Trophoblast cell (in vitro differentiated cells and primary cell): ENCODE measurements around the gene DPH6.

ENCODE experiments used
- DNase-seq, 2 donors: peaks; one replicate each; pipeline ENCODE4 v3.0.0-alpha.2; 2016
- H2AFZ ChIP-seq: 2 replicates; pipeline ENCODE4 v1.6.1; 2013; ENCODE audit warnings: low read length, moderate library complexity, mild to moderate bottlenecking; ENCODE audit not compliant: insufficient read depth, poor library complexity
- H2AK5ac ChIP-seq: 2 replicates; pipeline ENCODE4 v1.6.1; 2013; ENCODE audit warnings: mild to moderate bottlenecking, low read length
- H2BK120ac ChIP-seq: 2 replicates; pipeline ENCODE4 v1.6.1; 2013; ENCODE audit warnings: low read length, mild to moderate bottlenecking, moderate library complexity; ENCODE audit not compliant: insufficient read depth, poor library complexity
- H2BK12ac ChIP-seq: 2 replicates; pipeline ENCODE4 v1.6.1; 2013; ENCODE audit warnings: mild to moderate bottlenecking, low read length, moderate library complexity
- H2BK5ac ChIP-seq: 2 replicates; pipeline ENCODE4 v1.6.1; 2013; ENCODE audit warnings: low read length, low read depth, moderate library complexity, mild to moderate bottlenecking; ENCODE audit not compliant: poor library complexity
- H3K14ac ChIP-seq: 2 replicates; pipeline ENCODE4 v1.6.1; 2013; ENCODE audit warnings: mild to moderate bottlenecking, low read length
- H3K18ac ChIP-seq: 2 replicates; pipeline ENCODE4 v1.6.1; 2013; ENCODE audit warnings: mild to moderate bottlenecking, low read length
- H3K23ac ChIP-seq: 2 replicates; pipeline ENCODE4 v1.6.1; 2013; ENCODE audit warnings: low read length
- H3K27ac ChIP-seq: 2 replicates; pipeline ENCODE4 v1.5.1; 2013; ENCODE audit warnings: low read depth, mild to moderate bottlenecking, inconsistent platforms, low read length, moderate library complexity
- H3K27me3 ChIP-seq: 2 replicates; pipeline ENCODE4 v1.6.1; 2013; ENCODE audit warnings: inconsistent platforms, mild to moderate bottlenecking, low read length, moderate library complexity; ENCODE audit not compliant: insufficient read depth
- H3K36me3 ChIP-seq, 2 experiments: 1 replicate in 1 of 2; 2 replicates in 1 of 2; pipeline ENCODE4 v1.6.1; 2013; ENCODE audit warnings: low read length in 2 of 2, mild to moderate bottlenecking in 2 of 2, moderate library complexity in 1 of 2; ENCODE audit not compliant: insufficient read depth in 2 of 2, control insufficient read depth in 1 of 2
- H3K4ac ChIP-seq: 2 replicates; pipeline ENCODE4 v1.6.1; 2013; ENCODE audit warnings: low read depth, mild to moderate bottlenecking, low read length, moderate library complexity
- H3K4me1 ChIP-seq, 2 experiments: 1 replicate in 1 of 2; 2 replicates in 1 of 2; pipeline ENCODE4 v1.6.1; 2013; ENCODE audit warnings: low read length in 2 of 2, mild to moderate bottlenecking in 2 of 2, moderate library complexity in 1 of 2; ENCODE audit not compliant: insufficient read depth in 2 of 2, control insufficient read depth in 1 of 2
- H3K4me2 ChIP-seq: 2 replicates; pipeline ENCODE4 v1.6.1; 2013; ENCODE audit warnings: inconsistent platforms, mild to moderate bottlenecking, low read length, moderate library complexity
- H3K4me3 ChIP-seq: 2 replicates; pipeline ENCODE4 v1.5.1; 2013; ENCODE audit warnings: mild to moderate bottlenecking, low read depth, low read length, inconsistent platforms
- H3K79me1 ChIP-seq: one replicate; pipeline ENCODE4 v1.6.1; 2013; ENCODE audit warnings: low read length
- H3K79me2 ChIP-seq: 2 replicates; pipeline ENCODE4 v1.6.1; 2013; ENCODE audit warnings: low read length, mild to moderate bottlenecking; ENCODE audit not compliant: control insufficient read depth, insufficient read depth, poor library complexity
- H3K9ac ChIP-seq: 2 replicates; pipeline ENCODE4 v1.6.1; 2013; ENCODE audit warnings: mild to moderate bottlenecking, low read length
- H3K9me3 ChIP-seq: 2 replicates; pipeline ENCODE4 v1.6.1; 2013; ENCODE audit warnings: low read depth, mild to moderate bottlenecking, control low read depth, inconsistent platforms, low read length; ENCODE audit not compliant: insufficient read depth
- H4K12ac ChIP-seq: 2 replicates; pipeline ENCODE4 v1.6.1; 2013; ENCODE audit warnings: low read depth, mild to moderate bottlenecking, low read length, moderate library complexity
- H4K8ac ChIP-seq: 2 replicates; pipeline ENCODE4 v1.6.1; 2013; ENCODE audit warnings: low read depth, mild to moderate bottlenecking, low read length, moderate library complexity
- H4K91ac ChIP-seq: one replicate; pipeline ENCODE4 v1.6.1; 2013; ENCODE audit warnings: low read depth, mild to moderate bottlenecking, low read length, moderate library complexity
- WGBS: extraction: QIAGEN DNeasy Blood & Tissue Kit; methylation state at CpG from one replicate; pipeline ENCODE4 v1.1.7; 2013; ENCODE audit warnings: missing lambda C conversion rate; ENCODE audit not compliant: insufficient read length, insufficient coverage; ENCODE audit errors: extremely low coverage; 5-methylcytosine and 5-hydroxymethylcytosine counted together

DPH6 gene

GRCh38 chr15:35410775-35411174, 135.2 kb downstream of the DPH6 start:
- H3K4ac ChIP-seq, result no peak overlapping the region
- WGBS, result no CpG with 5 or more reads among the region's 1 CpG
- no peak overlapping the region for H3K27ac ChIP-seq

GRCh38 chr15:35399901-35400300, 146.1 kb downstream of the DPH6 start:
- Histone ChIP-seq H3K27ac (no peak overlapping the region), H4K12ac (no peak overlapping the region), H3K9ac (no peak overlapping the region), H3K36me3 (no peaks in the 10 kb centered on the region), H2BK12ac (no peak overlapping the region), H3K4me1 (no peaks in the 10 kb centered on the region), H3K18ac (no peak overlapping the region), H3K79me2 (no peaks in the 10 kb centered on the region), H3K4me3 (no peak overlapping the region), H3K14ac (no peak overlapping the region), H3K27me3 (no peaks in the 10 kb centered on the region), H2AFZ (no peak overlapping the region), H3K23ac (no peak overlapping the region), H2BK5ac (no peak overlapping the region), H2AK5ac (no peak overlapping the region), H3K4me2 (no peak overlapping the region), H3K9me3 (no peaks in the 10 kb centered on the region), H4K8ac (no peak overlapping the region), H2BK120ac (no peak overlapping the region), H4K91ac (no peak overlapping the region), H3K4ac (no peak overlapping the region), H3K79me1 (no peaks in the 10 kb centered on the region)
- no peak for DNase-seq
- no CpG with 5 or more reads among the region's 3 CpGs for WGBS

More at GRCh38 chr15:35410775-35411174, 135.2 kb downstream of the DPH6 start:
- Histone ChIP-seq H3K36me3 (no peaks in the 10 kb centered on the region), H2AFZ (no peak overlapping the region), H2AK5ac (no peak overlapping the region), H3K4me1 (no peaks in the 10 kb centered on the region), H3K9me3 (no peaks in the 10 kb centered on the region), H3K4me3 (no peak overlapping the region), H2BK12ac (no peak overlapping the region), H3K18ac (no peak overlapping the region), H3K27me3 (no peaks in the 10 kb centered on the region), H4K12ac (no peak overlapping the region), H3K9ac (no peak overlapping the region), H3K4me2 (no peak overlapping the region), H3K14ac (no peak overlapping the region), H3K23ac (no peak overlapping the region), H3K79me1 (no peaks in the 10 kb centered on the region), H2BK5ac (no peak overlapping the region), H4K91ac (no peak overlapping the region), H4K8ac (no peak overlapping the region), H3K79me2 (no peaks in the 10 kb centered on the region), H2BK120ac (no peak overlapping the region)
- DNase-seq, result peak in 1 of 2 donors; percentile 52

GRCh38 chr15:35397027-35397426, 148.9 kb downstream of the DPH6 start:
- no peak overlapping the region for H3K9ac ChIP-seq
- H2BK120ac ChIP-seq, result no peak overlapping the region
- H3K9me3 ChIP-seq, result no peaks in the 10 kb centered on the region
- H3K79me2 ChIP-seq, result no peaks in the 10 kb centered on the region
- no peak overlapping the region for H3K14ac ChIP-seq
- H2AK5ac ChIP-seq, result no peak overlapping the region
- H3K4me2 ChIP-seq, result no peak overlapping the region
- H2BK5ac ChIP-seq, result no peak overlapping the region
- no peaks in the 10 kb centered on the region for H3K79me1 ChIP-seq
- H2AFZ ChIP-seq, result no peak overlapping the region
- no peak overlapping the region for H2BK12ac ChIP-seq
- H4K91ac ChIP-seq, result no peak overlapping the region
- H3K27ac ChIP-seq, result no peak overlapping the region
- no peak overlapping the region for H3K23ac ChIP-seq
- H3K4ac ChIP-seq, result no peak overlapping the region
- H4K8ac ChIP-seq, result no peak overlapping the region
- no peaks in the 10 kb centered on the region for H3K27me3 ChIP-seq
- no peak for DNase-seq
- no peaks in the 10 kb centered on the region for H3K36me3 ChIP-seq
- no peak overlapping the region for H3K4me3 ChIP-seq
- no peaks in the 10 kb centered on the region for H3K4me1 ChIP-seq
- no peak overlapping the region for H3K18ac ChIP-seq
- H4K12ac ChIP-seq, result no peak overlapping the region

- Histone ChIP-seq H3K36me3 (no peaks in the 10 kb centered on the region), H3K79me2 (no peaks in the 10 kb centered on the region), H3K14ac (no peak overlapping the region), H4K12ac (no peak overlapping the region), H4K91ac (no peak overlapping the region), H3K79me1 (no peaks in the 10 kb centered on the region), H2BK5ac (no peak overlapping the region), H3K9ac (no peak overlapping the region), H3K27me3 (no peaks in the 10 kb centered on the region), H3K4me2 (no peak overlapping the region), H3K4ac (no peak overlapping the region), H2BK12ac (no peak overlapping the region), H3K4me3 (no peak overlapping the region), H3K18ac (no peak overlapping the region), H3K4me1 (no peaks in the 10 kb centered on the region), H3K27ac (no peak overlapping the region), H3K23ac (no peak overlapping the region), H3K9me3 (peaks cover 2% of the 10 kb centered on the region), H2AK5ac (no peak overlapping the region), H2AFZ (no peak overlapping the region), H4K8ac (no peak overlapping the region), H2BK120ac (no peak overlapping the region)
- WGBS, result no CpG with 5 or more reads among the region's 2 CpGs
- no peak for DNase-seq
These were observed 151.5 kb downstream of the DPH6 start for GRCh38 chr15:35394416-35394815.
